RPMI7951 (cell line): ENCODE data around the gene CTNNA3. TPM values are rescaled to one million over a fixed set of nuclear protein-coding genes. Genes with fewer than 3 reads are reported as not detected.

Experiments used
- DNase-seq: peaks from one replicate; pipeline ENCODE4 v3.0.0-alpha.2; 2012; ENCODE audit warnings: low read depth
- total RNA-seq: library from RNA; depleted of rRNA; stranded (reverse); fragments of >200 nt; shearing (Covaris generic); gene quantifications from 2 replicates; pipeline ENCODE4 v1.2.3, GENCODE V29; 2014

CTNNA3 gene
- total RNA-seq, 1 experiment from 2014 or later: not detected

- no peak for DNase-seq
Observed at GRCh38 chr10:66294538-66294937, 1401.5 kb downstream of the CTNNA3 start.

- no peak for DNase-seq
Observed at GRCh38 chr10:66292922-66293321, 1403.1 kb downstream of the CTNNA3 start.

DNA sequence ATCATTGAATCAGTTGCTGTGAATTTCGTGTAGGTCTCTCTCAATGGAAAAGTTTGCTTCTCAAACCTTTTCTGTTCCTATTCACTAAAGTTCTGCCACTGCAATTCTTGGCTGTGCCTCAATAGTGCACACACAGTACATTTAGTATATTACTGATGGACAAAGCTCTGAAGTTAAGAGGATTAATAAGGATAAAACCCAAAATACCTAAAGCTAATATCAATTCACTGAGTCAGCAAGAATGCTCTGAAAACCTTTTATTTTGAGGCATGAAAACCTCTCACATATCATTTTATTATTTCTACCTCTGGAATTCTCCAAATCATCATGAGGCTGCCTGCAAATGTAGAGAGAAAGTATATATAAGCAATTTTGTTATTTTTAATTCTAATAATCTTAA lies 1403.5 kb downstream of the CTNNA3 start:
- no peak for DNase-seq

- DNase-seq: no peak
Observed at GRCh38 chr10:66291133-66291532, 1404.9 kb downstream of the CTNNA3 start.

DNA sequence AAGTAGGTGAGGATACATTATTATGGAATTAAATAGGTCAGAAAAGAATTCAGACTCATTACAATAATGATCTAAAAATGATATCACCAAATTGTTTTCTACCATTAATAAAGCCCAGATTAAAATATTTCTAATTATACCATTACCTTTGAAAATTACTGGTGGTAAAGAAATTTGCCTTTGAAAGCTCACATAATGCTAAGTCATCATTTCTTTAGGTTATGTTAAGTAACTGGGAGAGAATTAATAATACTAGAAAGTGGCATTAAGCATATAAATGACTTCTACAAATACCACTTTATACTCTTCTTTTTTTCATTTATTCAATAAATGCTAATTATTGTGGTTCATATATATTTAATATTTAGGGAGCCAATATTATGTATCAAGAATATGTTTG lies 1411.4 kb downstream of the CTNNA3 start:
- DNase-seq: no peak

GRCh38 chr10:66283874-66284464 lies 1412.0 kb downstream of the CTNNA3 start:
- DNase-seq: no peak

DNA sequence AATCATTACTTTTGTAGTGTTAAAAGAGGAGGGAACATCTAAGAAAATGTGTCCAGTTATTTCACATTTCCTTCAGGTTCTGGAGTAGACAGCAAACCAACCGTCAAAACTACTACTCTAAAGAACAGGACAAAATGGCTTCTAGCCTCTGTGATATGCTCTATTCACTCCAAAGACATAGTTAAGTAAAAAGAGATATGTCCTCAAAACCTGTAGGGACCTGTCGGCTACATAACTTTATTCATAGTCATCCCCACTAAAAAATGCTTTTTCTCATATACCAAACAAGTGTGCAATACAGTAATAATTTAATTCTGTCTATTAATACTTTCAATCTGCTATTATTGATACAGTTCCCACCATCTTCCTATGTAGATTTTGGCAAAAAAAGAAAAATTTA lies 1412.9 kb downstream of the CTNNA3 start:
- no peak for DNase-seq

DNA sequence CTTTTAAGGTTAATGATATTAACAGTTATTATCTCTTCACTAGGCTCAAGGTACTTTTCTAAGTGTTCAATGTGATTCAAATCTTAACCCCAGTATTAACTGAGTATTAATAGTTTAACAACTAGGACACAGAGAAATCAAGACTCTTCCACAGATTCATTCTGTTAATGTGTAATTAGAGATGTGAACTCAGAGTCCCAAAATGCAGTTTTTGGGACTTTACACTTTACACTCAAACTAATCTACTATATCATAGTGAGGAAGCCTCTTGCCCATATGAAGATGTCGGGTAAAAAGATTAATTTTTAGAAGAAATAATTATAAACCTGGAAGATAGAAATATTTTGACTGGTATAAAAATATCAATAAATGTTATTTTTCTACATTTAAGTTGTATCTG lies 1414.7 kb downstream of the CTNNA3 start:
- no peak for DNase-seq

DNA sequence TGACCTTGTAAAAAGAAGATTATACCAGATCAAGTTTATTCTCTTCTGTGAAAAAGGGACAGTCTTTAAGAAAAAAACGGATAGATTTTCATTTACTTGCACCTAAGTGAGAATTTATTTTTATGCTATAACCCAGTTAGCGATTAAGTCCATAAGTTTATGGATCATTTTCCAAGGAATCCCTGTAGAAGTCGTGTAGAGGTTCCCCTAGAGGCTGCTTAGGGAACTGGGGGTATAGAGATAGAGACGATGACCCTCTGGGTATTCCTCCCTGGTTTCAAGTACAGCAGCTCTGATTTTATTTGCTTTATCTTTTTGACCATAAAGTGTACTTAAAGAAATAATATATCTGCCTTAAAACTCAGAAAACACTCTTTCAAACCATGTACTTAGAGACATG lies 1418.5 kb downstream of the CTNNA3 start:
- no peak for DNase-seq

GRCh38 chr10:66273966-66274519 lies 1422.0 kb downstream of the CTNNA3 start:
- DNase-seq: no peak

- DNase-seq: no peak
Observed at GRCh38 chr10:66265398-66265797, 1430.6 kb downstream of the CTNNA3 start.

DNA sequence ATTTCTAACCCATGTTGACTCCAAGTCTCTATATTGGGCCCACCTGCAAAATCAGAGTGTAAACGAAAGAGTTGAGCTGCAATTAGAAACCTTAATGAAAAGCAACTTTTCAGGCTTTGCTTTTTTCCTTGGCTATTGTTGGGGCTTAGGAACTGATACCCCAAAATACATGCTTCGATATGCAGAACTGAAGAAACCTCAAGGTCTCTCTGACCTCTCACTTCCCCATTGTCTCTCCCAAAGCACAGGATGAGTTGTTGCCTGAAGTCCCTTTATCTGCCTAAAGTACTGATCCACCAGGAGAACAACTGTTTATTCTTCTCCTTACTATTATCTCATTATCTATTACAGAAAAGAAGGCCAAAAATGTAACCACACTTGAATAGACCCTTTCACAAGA lies 1436.2 kb downstream of the CTNNA3 start:
- DNase-seq: no peak

- DNase-seq: no peak
Observed at GRCh38 chr10:66258693-66259092, 1437.3 kb downstream of the CTNNA3 start.

- no peak for DNase-seq
Observed at GRCh38 chr10:66257801-66258200, 1438.2 kb downstream of the CTNNA3 start.

DNA sequence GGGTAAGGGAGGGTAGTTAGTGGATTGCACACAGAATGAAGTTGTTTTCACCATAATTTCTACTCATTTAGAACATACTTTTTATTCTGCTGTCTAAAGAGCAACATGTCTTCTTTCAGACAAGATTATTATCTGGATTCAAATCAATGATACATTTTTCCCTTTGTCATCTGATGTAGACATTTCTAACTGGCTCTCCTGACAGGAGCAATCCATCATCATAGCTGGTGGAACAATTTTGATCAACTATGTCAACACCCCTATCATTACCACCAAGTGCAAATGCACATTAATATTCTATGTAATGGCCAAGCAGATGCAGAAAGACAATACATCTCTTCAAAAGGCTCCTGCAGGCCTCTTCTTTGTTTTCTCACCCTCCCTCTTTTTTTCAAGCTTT lies 1443.0 kb downstream of the CTNNA3 start:
- no peak for DNase-seq

- no peak for DNase-seq
Observed at GRCh38 chr10:66246177-66246576, 1449.8 kb downstream of the CTNNA3 start.

DNA sequence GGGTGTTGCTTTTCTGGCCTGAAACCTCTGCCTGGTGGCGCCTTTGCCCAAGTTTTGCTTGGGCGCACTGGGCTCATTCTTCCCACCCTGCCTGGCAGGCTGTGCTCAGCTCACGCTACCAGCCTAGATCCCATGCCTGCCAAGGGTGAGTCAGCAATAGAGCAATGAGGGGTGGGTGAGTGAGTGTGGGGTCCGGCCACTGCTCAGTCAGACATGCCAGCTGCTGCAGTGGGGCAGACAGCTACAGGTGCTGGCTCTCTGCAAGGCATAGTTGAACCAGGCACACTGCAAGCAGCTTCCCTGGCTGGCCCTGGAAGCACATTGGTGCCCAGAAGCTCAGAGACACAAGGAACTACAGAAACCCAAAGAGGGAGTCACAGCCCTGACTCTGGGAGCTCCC lies 1451.0 kb downstream of the CTNNA3 start:
- DNase-seq: no peak

GRCh38 chr10:66242885-66243284 lies 1453.1 kb downstream of the CTNNA3 start:
- no peak for DNase-seq

DNA sequence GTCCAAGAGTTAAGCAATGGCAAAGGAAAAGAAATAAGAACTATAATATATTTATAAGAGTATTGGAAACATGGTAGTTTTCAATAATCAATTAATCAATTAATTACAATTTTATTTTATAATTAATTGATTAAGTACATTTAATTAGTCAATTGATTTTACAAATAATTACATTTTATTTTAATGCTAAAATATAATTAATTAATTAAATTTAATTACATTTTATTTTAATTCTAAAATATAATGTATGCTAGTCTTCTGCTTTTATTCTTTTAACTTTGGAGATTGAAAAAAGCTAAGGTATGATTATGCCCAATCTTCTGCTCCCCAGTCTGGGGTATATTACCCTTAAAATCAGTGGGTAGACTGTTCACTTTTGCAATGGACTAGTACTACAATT lies 1456.9 kb downstream of the CTNNA3 start:
- DNase-seq: no peak

GRCh38 chr10:66238343-66238742 lies 1457.7 kb downstream of the CTNNA3 start:
- no peak for DNase-seq

DNA sequence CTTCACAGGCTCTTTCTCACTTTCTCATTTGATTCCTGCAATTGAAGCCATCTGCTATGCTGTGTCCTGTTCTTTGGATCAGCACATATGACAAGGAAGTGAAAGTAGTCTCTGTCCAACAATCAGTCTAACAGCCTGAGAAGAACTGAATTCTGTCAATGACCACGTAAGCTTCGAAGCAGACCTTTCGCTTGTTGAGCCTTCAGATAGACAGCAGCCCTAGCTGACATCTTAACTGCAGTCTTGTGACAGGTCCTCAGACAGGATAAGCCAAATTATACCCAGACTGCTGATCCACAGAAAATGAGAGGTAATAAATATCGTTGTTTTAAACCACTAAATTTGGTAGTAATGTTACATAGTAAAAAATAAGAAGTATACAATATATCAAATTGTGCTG lies 1461.1 kb downstream of the CTNNA3 start:
- DNase-seq: no peak

DNA sequence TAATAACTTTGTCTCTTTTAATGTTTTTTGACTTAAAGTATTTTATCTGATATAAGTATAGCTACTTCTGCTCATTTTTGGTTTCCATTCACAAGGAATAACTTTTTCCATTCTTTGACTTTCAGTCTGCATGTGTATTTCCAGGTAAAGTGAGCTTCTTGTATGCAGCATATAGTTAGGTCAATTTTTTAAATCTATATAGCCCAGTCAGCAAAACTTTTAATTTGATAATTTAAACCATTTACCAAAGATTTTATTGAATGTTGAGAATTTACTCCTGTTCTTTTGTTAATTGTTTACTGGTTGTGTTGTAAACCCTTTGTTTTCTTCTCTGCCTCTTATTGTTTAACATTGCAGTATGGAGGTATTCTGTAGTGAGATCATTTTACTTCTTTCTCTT lies 1467.1 kb downstream of the CTNNA3 start:
- DNase-seq: no peak

GRCh38 chr10:66223656-66224055 lies 1472.3 kb downstream of the CTNNA3 start:
- no peak for DNase-seq

DNA sequence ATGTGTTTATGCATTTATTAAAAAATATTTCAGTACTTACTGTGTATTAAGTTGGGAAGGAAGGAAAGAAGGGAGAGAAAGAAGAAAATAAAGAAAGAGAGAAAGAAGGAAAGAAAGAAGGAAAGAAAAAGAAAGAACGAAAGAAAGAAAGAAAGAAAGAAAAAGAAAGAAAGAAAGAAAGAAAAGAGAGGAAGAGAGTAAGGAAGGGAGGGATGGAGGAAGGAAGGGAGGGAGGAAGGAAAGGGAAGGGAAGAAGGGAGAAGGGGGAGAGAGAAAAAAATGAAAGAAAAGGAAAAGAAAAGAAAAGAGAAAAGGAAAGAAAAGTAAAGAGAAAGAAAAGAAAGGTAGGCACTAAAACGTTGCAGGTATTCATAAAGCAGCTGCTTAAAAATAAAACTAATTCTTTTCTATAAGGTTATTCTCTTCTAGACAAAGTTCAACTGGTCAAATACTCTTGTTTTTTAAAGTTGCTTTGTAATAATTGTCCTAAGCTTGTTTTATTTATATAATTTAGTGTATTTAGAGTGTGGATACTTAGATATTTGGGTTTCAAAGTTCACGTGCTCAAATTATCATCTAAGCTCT lies 1473.4 kb downstream of the CTNNA3 start:
- DNase-seq: no peak
